ENCODE data around the gene RNF10. TPM values are rescaled to one million over a fixed set of nuclear protein-coding genes. Genes with fewer than 3 reads are reported as not detected.

The RNF10 gene
- total RNA-seq, 1 experiment from 2014 or later, result 153 TPM

DNA sequence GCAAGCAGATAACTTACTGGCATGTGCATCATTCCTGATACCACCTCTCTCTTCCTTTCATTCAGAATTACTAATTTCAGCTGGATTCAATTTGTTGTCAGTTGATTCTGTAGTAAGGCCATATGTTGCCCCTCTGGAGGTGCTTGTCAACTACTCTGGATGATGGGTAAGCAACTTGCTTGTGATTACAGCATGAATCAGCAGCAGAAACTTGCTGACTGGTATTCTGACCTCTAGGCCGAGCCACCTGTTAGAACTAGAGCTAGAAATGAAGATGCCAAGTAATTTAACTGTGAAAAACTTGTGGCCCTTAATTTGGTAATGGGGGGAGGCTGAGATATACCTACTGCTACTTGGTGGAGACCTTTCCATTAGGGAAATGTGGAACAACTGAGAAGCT lies 5.1 kb downstream of the RNF10 start:
- H3K36me3 Mint-ChIP-seq (ENCODE audit: insufficient read depth in 1 of 3, low read depth in 3 of 3), result peaks cover 12 to 45% (median 28%) of the 10 kb centered on the region in 3 experiments
- H4K20me1 ChIP-seq (ENCODE audit: control insufficient read depth, insufficient read depth, insufficient read length), result peaks cover 2% of the 10 kb centered on the region
- H2BK12ac ChIP-seq (ENCODE audit: insufficient read length, low read depth, low read length), result no peak overlapping the region
- TF ChIP-seq, protein P1, sequence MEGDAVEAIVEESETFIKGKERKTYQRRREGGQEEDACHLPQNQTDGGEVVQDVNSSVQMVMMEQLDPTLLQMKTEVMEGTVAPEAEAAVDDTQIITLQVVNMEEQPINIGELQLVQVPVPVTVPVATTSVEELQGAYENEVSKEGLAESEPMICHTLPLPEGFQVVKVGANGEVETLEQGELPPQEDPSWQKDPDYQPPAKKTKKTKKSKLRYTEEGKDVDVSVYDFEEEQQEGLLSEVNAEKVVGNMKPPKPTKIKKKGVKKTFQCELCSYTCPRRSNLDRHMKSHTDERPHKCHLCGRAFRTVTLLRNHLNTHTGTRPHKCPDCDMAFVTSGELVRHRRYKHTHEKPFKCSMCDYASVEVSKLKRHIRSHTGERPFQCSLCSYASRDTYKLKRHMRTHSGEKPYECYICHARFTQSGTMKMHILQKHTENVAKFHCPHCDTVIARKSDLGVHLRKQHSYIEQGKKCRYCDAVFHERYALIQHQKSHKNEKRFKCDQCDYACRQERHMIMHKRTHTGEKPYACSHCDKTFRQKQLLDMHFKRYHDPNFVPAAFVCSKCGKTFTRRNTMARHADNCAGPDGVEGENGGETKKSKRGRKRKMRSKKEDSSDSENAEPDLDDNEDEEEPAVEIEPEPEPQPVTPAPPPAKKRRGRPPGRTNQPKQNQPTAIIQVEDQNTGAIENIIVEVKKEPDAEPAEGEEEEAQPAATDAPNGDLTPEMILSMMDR (conservative IDR thresholded peaks at IDR 0.05), result no peak
- no peak overlapping the region for H3K27ac ChIP-seq (ENCODE audit: insufficient read length, low read depth, low read length)
- no peak overlapping the region for H3K56ac ChIP-seq (ENCODE audit: insufficient read length, low read depth, low read length)
- H3K4ac ChIP-seq (ENCODE audit: low read depth, low read length), result no peak overlapping the region
- H2AFZ ChIP-seq (ENCODE audit: low read length), result no peak overlapping the region
- H2BK5ac ChIP-seq (ENCODE audit: insufficient read length, low read length), result no peak overlapping the region
- H3K9ac ChIP-seq (ENCODE audit: extremely low read depth, insufficient read length, low read length), result no peak overlapping the region
- peaks cover 6% of the 10 kb centered on the region for H3K23me2 ChIP-seq (ENCODE audit: insufficient read length, low read depth, low read length, poor library complexity, severe bottlenecking)
- no peak overlapping the region; a peak in 1 of 7 replicates for H3K27ac Mint-ChIP-seq
- H3K27me3 Mint-ChIP-seq (ENCODE audit: low read depth), result no peaks in the 10 kb centered on the region
- no peak overlapping the region for H4K91ac ChIP-seq (ENCODE audit: insufficient read length, low read depth, low read length)
- H3K4me3 Mint-ChIP-seq, result no peak overlapping the region
- no peak overlapping the region for H4K8ac ChIP-seq (replicated peaks; ENCODE audit: insufficient read length, low read depth, low read length)
- no peak overlapping the region for H2BK20ac ChIP-seq (ENCODE audit: low read depth, low read length, poor library complexity, severe bottlenecking)
- H3K27me3 ChIP-seq (ENCODE audit: insufficient read depth, low read length), result no peaks in the 10 kb centered on the region
- no CpG with 5 or more reads among the region's 1 CpG for WGBS (ENCODE audit: extremely low coverage, insufficient read length, low lambda C conversion rate)
- H2BK120ac ChIP-seq (ENCODE audit: low read depth, low read length, poor library complexity, severe bottlenecking), result no peak overlapping the region
- H3K23ac ChIP-seq (ENCODE audit: insufficient read length, low read depth, low read length), result no peak overlapping the region
- no peak overlapping the region for H4K5ac ChIP-seq (ENCODE audit: insufficient read length, low read depth, low read length)
- H3K79me2 ChIP-seq (ENCODE audit: insufficient read depth, low read length), result peaks cover 47% of the 10 kb centered on the region; the same call in 1 of the 2 replicates
- H3K79me1 ChIP-seq (ENCODE audit: insufficient read depth, low read depth, low read length, poor library complexity, severe bottlenecking), result peaks cover 2% of the 10 kb centered on the region
- H3K4me2 ChIP-seq (ENCODE audit: insufficient read depth, insufficient read length, low read length), result no peak overlapping the region
- no peak overlapping the region for H3T11ph ChIP-seq (ENCODE audit: low read length)
- no peak overlapping the region for H2AK5ac ChIP-seq (ENCODE audit: insufficient read length, low read length)
- no peak for DNase-seq
- no peaks in the 10 kb centered on the region for H3K9me3 Mint-ChIP-seq
- H3K4me1 Mint-ChIP-seq, result peaks cover 18 to 33% of the 10 kb centered on the region in 2 experiments
- no peaks in the 10 kb centered on the region for H3K9me3 ChIP-seq (ENCODE audit: control insufficient read depth, low read depth, low read length)
- H3K4me1 ChIP-seq (ENCODE audit: insufficient read depth, low read length), result no peaks in the 10 kb centered on the region
- H3K18ac ChIP-seq (ENCODE audit: insufficient read length, low read depth, low read length), result no peak overlapping the region
- no peak overlapping the region for H3K14ac ChIP-seq (ENCODE audit: insufficient read depth, low read length)
- no peak overlapping the region for H2BK15ac ChIP-seq (ENCODE audit: low read depth, low read length)

Measured in H9 (cell line).